Duodenal mucosa (tissue), 2 donors: ENCODE data around the gene GAL3ST2.
"Not testable (repeated sequence)": the region's sequence is repeated elsewhere in the genome, so short reads cannot be mapped to it uniquely, and the experiment has no call there.

Experiments used
- H3K27ac ChIP-seq: one replicate; pipeline ENCODE4 v1.7.0; 2013; ENCODE audit warnings: low read depth, low read length
- H3K27me3 ChIP-seq, 2 donors: one replicate each; pipeline ENCODE4 v1.7.0; 2013; ENCODE audit warnings: low read length in 2 of 2, control low read depth in 1 of 2; ENCODE audit not compliant: insufficient read depth in 2 of 2, control insufficient read depth in 1 of 2
- H3K36me3 ChIP-seq, 2 donors: one replicate each; pipeline ENCODE4 v1.7.0; 2013; ENCODE audit warnings: low read length in 2 of 2, control low read depth in 1 of 2; ENCODE audit not compliant: insufficient read depth in 2 of 2, control insufficient read depth in 1 of 2
- H3K4me1 ChIP-seq, 2 donors: one replicate each; pipeline ENCODE4 v1.7.0; 2013; ENCODE audit warnings: low read length in 2 of 2, control low read depth in 1 of 2; ENCODE audit not compliant: insufficient read depth in 2 of 2, control insufficient read depth in 1 of 2
- H3K4me3 ChIP-seq, 2 donors: one replicate each; pipeline ENCODE4 v1.7.0; 2013; ENCODE audit warnings: low read length in 2 of 2, low read depth in 1 of 2
- H3K9ac ChIP-seq, 2 donors: one replicate each; pipeline ENCODE4 v1.7.0; 2013; ENCODE audit warnings: low read length in 2 of 2, low read depth in 1 of 2
- H3K9me3 ChIP-seq, 2 donors: one replicate each; pipeline ENCODE4 v1.7.0; 2013; ENCODE audit warnings: low read length in 2 of 2, control low read depth in 1 of 2; ENCODE audit not compliant: control insufficient read depth in 1 of 2

Gene GAL3ST2

DNA sequence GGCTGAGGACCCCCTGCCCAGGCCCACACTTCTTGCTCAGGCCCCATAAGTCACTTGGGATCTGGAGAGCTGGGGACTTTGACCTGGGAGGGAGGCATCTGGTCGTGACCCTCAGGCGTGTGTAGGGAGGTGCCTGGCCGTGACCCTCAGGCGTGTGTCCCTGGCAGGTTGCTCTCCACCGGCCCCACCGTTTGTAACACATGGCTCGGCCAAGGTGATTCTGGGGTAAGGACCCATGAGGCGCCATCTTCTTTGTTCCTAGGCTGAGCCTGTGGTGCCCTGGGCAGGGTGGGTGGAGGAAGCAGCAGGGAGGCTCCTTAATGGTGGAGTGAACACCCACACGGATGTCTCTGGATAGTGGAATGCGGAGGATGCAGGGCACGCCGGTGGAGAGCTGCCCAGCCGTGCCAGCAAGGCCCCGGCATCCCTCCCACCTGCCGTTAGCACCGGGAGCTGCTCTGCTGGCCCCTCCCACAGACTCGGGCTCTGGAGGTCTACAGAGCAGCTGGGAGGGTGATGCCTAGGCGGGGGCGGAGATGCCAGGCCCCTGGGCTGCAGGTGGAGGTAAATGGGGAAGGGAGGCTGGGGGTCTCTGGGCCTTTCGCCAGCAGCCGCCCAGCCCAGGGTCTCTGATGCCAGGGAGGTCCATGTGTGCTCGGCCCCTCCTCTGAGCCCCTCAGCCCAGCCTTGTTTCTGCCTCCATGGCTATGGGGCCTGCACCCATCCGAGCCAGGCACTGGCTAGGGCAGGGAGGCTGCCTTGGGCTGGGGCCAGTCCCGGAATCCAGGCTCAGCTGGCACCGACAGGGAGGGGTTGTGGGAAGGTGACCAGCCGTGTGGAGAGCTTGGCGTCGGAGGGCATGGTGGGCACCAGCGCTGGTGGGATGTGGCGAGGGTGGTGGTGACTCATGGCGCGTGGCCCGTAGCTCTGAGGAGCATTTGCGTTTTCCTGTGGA, 1.1 kb upstream of the GAL3ST2 start:
- no peak overlapping the region for H3K4me3 ChIP-seq
- H3K9me3 ChIP-seq: no peaks in the 10 kb centered on the region
- no peaks in the 10 kb centered on the region for H3K36me3 ChIP-seq
- no peak overlapping the region for H3K27ac ChIP-seq
- H3K4me1 ChIP-seq: peaks cover 15 to 18% of the 10 kb centered on the region in 2 donors
- no peaks in the 10 kb centered on the region for H3K27me3 ChIP-seq
- H3K9ac ChIP-seq: no peak overlapping the region

DNA sequence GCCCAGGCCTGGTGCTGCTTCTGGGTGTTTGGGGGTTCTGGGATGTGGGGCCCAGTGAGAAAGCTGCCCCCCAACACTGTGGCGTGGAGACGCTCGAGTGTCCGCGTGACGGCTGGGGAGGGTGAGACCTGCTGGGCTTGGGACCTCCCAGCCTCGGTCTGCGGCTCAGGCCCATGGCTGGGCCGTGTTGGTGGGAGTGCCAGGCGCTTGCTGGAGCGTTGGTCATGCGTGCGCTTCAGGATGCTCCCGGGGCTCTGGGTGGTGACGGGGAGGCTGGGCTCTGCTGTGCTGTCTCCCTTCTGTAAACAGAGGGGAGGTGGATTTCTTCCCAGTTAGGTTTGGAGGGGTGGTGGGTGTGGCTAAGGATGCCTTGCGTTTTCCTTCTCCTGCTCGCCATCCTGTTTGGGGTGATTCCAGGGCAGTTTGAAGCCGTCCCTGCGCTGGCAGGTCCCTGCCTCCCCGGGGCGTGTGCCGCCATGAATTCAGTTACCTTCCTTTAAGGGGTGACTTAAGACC, 606 bp downstream of the GAL3ST2 start:
- Histone ChIP-seq H3K4me1 (peaks cover 15 to 18% of the 10 kb centered on the region in 2 donors), H3K9ac (no peak overlapping the region), H3K27ac (no peak overlapping the region), H3K27me3 (no peaks in the 10 kb centered on the region), H3K36me3 (no peaks in the 10 kb centered on the region), H3K4me3 (no peak overlapping the region), H3K9me3 (no peaks in the 10 kb centered on the region)

DNA sequence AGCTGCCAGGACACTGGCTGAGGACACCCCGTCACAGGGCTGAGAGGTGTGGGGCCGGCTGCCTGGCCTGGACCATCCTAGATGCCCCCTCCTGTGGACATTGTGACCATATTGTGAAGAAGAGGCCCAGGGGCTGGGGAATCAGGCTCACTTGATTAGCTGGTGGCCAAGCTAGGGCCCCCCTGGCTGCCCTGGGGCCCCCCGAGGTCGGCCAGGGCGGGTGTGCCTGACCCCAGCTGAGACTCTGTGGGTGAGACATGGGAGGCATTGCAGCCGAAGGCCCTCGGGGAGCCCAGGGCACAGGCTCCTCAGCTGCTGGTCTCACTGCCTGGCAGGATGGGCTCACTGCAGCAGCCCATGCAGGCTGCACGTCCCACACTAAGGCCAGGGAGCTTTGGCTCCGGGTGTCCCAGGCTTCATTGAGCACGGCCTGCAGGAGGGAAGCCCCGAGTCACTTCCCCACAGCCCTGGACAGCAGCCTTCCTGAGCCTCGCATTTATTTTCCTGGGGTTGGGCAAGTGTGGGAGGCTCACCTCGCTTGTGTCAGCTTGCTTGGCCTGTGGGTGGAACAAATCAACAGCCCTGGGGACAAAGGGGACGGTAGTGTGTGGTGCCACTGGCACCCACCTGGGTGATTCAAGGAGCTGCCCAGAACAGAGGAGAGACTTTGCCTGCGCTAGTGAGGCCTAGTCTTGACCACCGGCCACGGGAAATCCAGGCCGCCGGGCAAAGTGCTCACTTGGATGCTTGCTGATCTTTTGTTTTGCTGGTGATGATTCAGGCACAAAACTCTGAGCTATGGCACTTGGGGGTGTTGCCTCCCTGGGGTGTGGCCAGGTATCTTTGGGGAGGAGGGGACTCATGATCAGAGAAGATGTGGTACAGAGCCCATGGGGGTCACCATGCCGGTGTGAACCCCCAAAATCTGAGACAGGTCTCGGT, 1.3 kb downstream of the GAL3ST2 start:
- H3K4me3 ChIP-seq: no peak overlapping the region
- H3K9ac ChIP-seq: no peak overlapping the region
- peaks cover 14 to 15% of the 10 kb centered on the region in 2 donors for H3K4me1 ChIP-seq
- no peaks in the 10 kb centered on the region for H3K27me3 ChIP-seq
- no peak overlapping the region for H3K27ac ChIP-seq
- no peaks in the 10 kb centered on the region for H3K36me3 ChIP-seq
- H3K9me3 ChIP-seq: no peaks in the 10 kb centered on the region

DNA sequence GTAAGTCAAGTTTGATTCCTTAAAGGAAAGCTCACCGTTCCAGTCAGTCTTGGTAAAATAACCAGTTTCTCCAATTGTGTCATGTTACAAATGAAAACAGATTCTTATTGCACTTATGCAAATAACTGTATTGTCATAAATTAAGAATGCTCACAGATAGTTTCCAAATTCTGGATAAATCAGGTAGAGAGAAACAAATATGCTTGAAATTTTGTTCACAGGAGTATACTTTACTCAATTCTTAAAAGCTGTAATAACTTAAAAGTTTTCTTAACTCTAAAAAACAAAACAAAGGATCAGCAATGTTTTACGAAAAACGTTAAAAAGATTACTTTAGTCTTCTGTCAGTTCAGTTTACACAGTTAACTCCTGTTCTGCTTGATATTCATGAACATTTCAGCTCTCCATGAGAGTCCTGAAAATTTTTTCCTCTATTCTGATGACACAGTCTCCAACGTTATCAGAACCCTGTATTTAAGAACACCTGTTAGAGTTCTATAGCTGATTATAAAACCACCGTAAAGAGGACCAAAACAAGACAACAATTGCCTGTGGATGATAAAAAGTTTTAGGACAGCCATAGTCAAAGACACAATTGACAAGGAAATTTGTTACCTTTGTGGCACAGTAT, 4.4 kb downstream of the GAL3ST2 start:
- no peaks in the 10 kb centered on the region for H3K4me1 ChIP-seq
- H3K4me3 ChIP-seq: no peak overlapping the region
- no peaks in the 10 kb centered on the region for H3K27me3 ChIP-seq
- H3K9ac ChIP-seq: no peak overlapping the region
- no peaks in the 10 kb centered on the region for H3K9me3 ChIP-seq
- H3K36me3 ChIP-seq: no peaks in the 10 kb centered on the region
- H3K27ac ChIP-seq: no peak overlapping the region

DNA sequence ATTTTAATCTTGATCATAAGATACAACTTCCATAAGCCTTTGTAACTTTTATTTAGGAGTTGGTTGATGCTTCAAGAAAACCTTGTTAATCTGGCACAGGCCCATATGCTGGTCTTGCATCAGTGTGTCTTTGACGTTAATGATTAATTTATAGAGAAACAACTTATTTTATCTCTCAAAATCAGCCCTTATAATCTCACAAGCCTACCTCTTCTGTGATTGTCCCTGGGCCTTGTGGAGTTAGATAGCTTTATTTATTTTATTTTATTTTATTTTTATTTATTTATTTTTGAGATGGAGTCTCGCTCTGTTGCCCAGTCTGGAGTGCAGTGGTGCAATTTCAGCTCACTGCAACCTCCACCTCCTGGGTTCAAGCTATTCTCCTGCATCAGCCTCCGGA, 5.4 kb downstream of the GAL3ST2 start:
- H3K9me3 ChIP-seq, H3K36me3 ChIP-seq, H3K4me1 ChIP-seq, H3K4me3 ChIP-seq, H3K27ac ChIP-seq, H3K27me3 ChIP-seq, H3K9ac ChIP-seq: not testable (repeated sequence)

DNA sequence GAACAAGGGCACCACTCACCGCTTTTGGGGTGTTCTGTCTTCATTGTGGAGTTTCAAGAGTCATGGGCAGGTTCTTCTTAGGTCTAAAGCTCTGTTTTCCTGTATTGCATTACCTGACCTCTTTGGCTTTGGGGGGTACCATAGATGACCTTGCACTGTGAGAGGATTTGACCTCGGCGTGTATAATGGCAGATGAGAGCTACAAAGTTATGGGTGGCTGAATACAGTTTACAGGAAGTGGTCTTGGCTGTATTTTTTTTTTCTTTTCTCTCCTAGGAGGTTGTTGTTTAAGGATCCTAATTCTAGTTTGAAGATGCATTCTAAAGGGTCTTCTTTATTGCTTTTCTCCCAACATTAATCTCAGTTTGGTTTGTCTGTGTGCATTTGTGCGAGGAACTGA, 11.5 kb downstream of the GAL3ST2 start:
- no peaks in the 10 kb centered on the region for H3K27me3 ChIP-seq
- no peak overlapping the region for H3K27ac ChIP-seq
- no peaks in the 10 kb centered on the region for H3K36me3 ChIP-seq
- H3K9ac ChIP-seq: no peak overlapping the region
- H3K4me1 ChIP-seq: no peaks in the 10 kb centered on the region
- H3K4me3 ChIP-seq: no peak overlapping the region
- no peaks in the 10 kb centered on the region for H3K9me3 ChIP-seq

DNA sequence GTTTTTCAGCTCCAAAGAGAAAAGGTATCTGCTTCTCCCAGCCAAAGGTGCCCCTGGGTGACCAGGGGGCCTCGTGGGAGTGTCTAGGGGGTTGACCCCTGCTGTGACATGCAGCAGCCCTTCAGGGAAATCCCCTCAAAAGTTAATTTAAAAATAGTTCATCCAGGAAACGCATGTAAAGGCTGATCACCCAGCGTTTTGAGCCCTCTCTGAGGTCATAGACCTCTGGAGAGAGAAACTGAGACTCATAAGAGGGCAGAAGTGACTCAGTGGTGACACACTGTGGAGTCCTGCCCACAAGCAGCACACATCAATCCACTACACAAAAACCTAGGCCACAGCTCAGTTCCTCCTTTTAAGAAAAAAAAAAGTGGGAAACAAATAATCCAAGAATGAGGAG, 11.9 kb downstream of the GAL3ST2 start:
- no peak overlapping the region for H3K4me3 ChIP-seq
- H3K4me1 ChIP-seq: no peaks in the 10 kb centered on the region
- no peaks in the 10 kb centered on the region for H3K36me3 ChIP-seq
- H3K27me3 ChIP-seq: no peaks in the 10 kb centered on the region
- no peak overlapping the region for H3K27ac ChIP-seq
- H3K9ac ChIP-seq: no peak overlapping the region
- H3K9me3 ChIP-seq: no peaks in the 10 kb centered on the region

DNA sequence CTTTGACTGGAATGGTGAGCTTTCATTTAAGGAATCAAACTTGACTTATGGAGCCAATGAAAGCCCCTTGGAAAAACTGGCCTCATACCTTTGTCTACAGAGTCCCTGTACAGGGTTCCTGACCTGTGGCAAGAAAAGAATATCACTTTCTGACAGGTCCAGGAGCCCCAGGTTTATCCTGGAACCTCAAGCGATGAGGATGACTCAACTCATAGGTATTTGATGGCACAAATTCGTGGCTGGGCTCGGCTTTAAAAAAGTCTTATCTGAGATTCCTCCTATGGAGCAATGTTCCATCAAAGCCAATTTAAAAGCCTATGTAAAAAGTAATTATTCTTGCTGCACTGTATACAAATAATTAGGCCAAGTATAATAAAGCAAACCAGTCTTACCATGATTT, 14.8 kb downstream of the GAL3ST2 start:
- not testable (repeated sequence) for H3K27me3 ChIP-seq

DNA sequence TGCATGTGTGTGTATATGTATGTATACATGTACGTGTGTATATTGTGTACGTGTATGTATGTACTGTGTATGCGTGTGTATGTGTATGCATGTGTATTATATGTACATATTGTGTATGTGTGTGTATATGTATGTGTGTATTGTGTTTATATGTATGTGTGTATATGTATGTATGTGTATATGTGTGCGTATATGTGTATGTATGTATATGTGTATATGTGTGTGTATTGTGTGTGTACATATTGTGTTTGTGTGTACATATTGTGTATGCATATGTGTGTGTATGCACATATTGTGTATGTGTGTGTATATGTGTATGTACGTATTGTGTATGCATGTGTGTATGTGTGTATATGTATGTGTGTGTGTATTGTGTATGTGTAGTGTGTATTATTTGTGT, 16.8 kb downstream of the GAL3ST2 start:
- H3K27ac ChIP-seq: no peak overlapping the region
- no peak overlapping the region for H3K9ac ChIP-seq
- H3K9me3 ChIP-seq: no peaks in the 10 kb centered on the region
- no peaks in the 10 kb centered on the region for H3K36me3 ChIP-seq
- no peaks in the 10 kb centered on the region for H3K4me1 ChIP-seq
- H3K4me3 ChIP-seq: no peak overlapping the region
- no peaks in the 10 kb centered on the region for H3K27me3 ChIP-seq

More for the DNA sequence above, 14.8 kb downstream of the GAL3ST2 start:
- not testable (repeated sequence) for H3K36me3 ChIP-seq, H3K27ac ChIP-seq, H3K9me3 ChIP-seq, H3K9ac ChIP-seq, H3K4me1 ChIP-seq, H3K4me3 ChIP-seq
